ENCODE results near the gene THAP7. TPM values are rescaled to one million over a fixed set of nuclear protein-coding genes. Genes with fewer than 3 reads are reported as not detected.
A peak's percentile ranks its signal among the peaks of the same experiment; 100 is the strongest.

THAP7 gene
- total RNA-seq, 1 experiment from 2014 or later, result 19.3 TPM

- peak; percentile 34; the same call in 1 of the 2 replicates for TF ChIP-seq ZBTB43 (CRISPR knock-in tag; IDR thresholded peaks at IDR 0.05)
- no peak for TF ChIP-seq ATF1 (CRISPR knock-in tag; IDR thresholded peaks at IDR 0.05)
- peak; percentile 92; the same call in 1 of the 2 replicates for TF ChIP-seq FOXP1 (CRISPR knock-in tag; IDR thresholded peaks at IDR 0.05; ENCODE audit: borderline replicate concordance)
- TF ChIP-seq, protein P1, sequence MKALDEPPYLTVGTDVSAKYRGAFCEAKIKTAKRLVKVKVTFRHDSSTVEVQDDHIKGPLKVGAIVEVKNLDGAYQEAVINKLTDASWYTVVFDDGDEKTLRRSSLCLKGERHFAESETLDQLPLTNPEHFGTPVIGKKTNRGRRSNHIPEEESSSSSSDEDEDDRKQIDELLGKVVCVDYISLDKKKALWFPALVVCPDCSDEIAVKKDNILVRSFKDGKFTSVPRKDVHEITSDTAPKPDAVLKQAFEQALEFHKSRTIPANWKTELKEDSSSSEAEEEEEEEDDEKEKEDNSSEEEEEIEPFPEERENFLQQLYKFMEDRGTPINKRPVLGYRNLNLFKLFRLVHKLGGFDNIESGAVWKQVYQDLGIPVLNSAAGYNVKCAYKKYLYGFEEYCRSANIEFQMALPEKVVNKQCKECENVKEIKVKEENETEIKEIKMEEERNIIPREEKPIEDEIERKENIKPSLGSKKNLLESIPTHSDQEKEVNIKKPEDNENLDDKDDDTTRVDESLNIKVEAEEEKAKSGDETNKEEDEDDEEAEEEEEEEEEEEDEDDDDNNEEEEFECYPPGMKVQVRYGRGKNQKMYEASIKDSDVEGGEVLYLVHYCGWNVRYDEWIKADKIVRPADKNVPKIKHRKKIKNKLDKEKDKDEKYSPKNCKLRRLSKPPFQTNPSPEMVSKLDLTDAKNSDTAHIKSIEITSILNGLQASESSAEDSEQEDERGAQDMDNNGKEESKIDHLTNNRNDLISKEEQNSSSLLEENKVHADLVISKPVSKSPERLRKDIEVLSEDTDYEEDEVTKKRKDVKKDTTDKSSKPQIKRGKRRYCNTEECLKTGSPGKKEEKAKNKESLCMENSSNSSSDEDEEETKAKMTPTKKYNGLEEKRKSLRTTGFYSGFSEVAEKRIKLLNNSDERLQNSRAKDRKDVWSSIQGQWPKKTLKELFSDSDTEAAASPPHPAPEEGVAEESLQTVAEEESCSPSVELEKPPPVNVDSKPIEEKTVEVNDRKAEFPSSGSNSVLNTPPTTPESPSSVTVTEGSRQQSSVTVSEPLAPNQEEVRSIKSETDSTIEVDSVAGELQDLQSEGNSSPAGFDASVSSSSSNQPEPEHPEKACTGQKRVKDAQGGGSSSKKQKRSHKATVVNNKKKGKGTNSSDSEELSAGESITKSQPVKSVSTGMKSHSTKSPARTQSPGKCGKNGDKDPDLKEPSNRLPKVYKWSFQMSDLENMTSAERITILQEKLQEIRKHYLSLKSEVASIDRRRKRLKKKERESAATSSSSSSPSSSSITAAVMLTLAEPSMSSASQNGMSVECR (CRISPR knock-in tag; IDR thresholded peaks at IDR 0.05; ENCODE audit: borderline replicate concordance), result peak; percentile 80; the same call in 1 of the 2 replicates
- no peak for TF ChIP-seq ZNF263 (CRISPR knock-in tag; IDR thresholded peaks at IDR 0.05; ENCODE audit: low read depth)
- TF ChIP-seq ATF6 (CRISPR knock-in tag; IDR thresholded peaks at IDR 0.05), result no peak
- TF ChIP-seq, protein P2, sequence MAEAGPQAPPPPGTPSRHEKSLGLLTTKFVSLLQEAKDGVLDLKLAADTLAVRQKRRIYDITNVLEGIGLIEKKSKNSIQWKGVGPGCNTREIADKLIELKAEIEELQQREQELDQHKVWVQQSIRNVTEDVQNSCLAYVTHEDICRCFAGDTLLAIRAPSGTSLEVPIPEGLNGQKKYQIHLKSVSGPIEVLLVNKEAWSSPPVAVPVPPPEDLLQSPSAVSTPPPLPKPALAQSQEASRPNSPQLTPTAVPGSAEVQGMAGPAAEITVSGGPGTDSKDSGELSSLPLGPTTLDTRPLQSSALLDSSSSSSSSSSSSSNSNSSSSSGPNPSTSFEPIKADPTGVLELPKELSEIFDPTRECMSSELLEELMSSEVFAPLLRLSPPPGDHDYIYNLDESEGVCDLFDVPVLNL (CRISPR knock-in tag; IDR thresholded peaks at IDR 0.05; ENCODE audit: borderline replicate concordance, low read depth), result no peak
- no peak for TF ChIP-seq JAZF1 (CRISPR knock-in tag; IDR thresholded peaks at IDR 0.05)
- no peak for TF ChIP-seq ZNF219 (CRISPR knock-in tag; IDR thresholded peaks at IDR 0.05; ENCODE audit: borderline replicate concordance)
Measured at GRCh38 chr22:20981787-20982562, 19.9 kb downstream of the THAP7 start, which contains the start of gene LZTR1 (continued).

DNA sequence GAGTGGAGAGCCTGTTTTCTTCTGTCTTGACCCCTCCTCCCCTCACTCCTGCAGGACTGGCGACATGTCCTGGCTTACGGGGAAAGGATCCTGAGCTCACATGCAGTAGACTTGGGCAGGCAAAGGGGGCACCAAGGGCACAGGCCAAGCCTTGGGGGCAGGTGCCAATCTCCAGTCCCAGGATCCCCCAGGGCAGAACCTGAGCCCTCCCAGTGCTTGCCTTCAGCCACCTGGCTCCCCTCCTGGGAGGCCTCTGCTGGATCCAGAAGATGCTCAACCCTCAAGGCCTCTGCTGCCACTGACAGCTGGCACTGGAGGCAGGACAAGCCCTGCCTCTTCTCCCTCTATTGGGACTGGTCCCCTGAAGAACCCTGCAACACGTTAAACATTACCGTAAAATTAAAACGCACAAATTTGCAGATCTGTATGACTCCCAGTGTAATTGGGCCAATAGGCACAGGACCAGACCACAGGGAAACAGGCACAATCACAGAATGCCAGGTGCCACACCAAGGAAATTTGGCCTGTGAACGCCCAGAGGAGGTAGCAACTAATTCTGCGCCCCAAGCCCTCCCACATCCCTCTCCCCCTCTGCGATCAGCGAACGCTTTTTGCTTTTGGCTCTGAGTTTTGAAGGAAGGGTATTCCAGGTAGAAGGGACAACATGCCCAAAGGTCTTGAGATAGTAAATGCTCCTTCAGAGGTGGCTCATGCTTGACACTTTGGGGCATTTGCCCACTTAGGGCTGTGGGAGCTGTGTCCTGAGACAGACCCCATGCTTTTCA lies 20.8 kb downstream of the THAP7 start:
- peak overlapping the region; percentile 85 for H3K27ac Mint-ChIP-seq
- peaks cover 32% of the 10 kb centered on the region for H3K27me3 Mint-ChIP-seq (ENCODE audit: low read depth)
- CTCF ChIA-PET, result interaction anchor here (1.1 to 2.5 kb wide), 8 partner anchors 10 to 121 kb away, joined by 4 to 35 read pairs (median 11); partner anchors contain the start of gene CRKL
- ATAC-seq (no peak), DNase-seq (ENCODE audit: low spot score) (no peak)
- POLR2A ChIA-PET, result interaction anchor here (1.1 to 1.7 kb wide), 4 partner anchors 25 to 95 kb away, joined by 3 to 7 read pairs (median 4); partner anchors contain the start of gene P2RX6
- H3K4me1 Mint-ChIP-seq, result peaks cover 30% of the 10 kb centered on the region
- peaks cover 19% of the 10 kb centered on the region; the same call in 1 of the 2 replicates for H3K36me3 Mint-ChIP-seq
- peak overlapping the region; percentile 96 for H3K4me3 Mint-ChIP-seq
- peaks cover 12% of the 10 kb centered on the region for H3K9me3 Mint-ChIP-seq
- TF ChIP-seq NR1H2 (CRISPR knock-in tag; IDR thresholded peaks at IDR 0.05), result no peak
- no peak for TF ChIP-seq NR2C2 (CRISPR knock-in tag; IDR thresholded peaks at IDR 0.05)
- TF ChIP-seq ZNF219 (CRISPR knock-in tag; IDR thresholded peaks at IDR 0.05; ENCODE audit: borderline replicate concordance), result no peak
- no peak for TF ChIP-seq SP1 (CRISPR knock-in tag; conservative IDR thresholded peaks at IDR 0.05)
- no peak for TF ChIP-seq FOXK1 (CRISPR knock-in tag; IDR thresholded peaks at IDR 0.05)
- no peak for TF ChIP-seq GRHL2 (CRISPR knock-in tag; IDR thresholded peaks at IDR 0.05; ENCODE audit: insufficient replicate concordance, severe bottlenecking)
- no peak for TF ChIP-seq RORB (CRISPR knock-in tag; IDR thresholded peaks at IDR 0.05)
- no peak for TF ChIP-seq ZNF138 (CRISPR knock-in tag; conservative IDR thresholded peaks at IDR 0.05)
- TF ChIP-seq, protein P3, sequence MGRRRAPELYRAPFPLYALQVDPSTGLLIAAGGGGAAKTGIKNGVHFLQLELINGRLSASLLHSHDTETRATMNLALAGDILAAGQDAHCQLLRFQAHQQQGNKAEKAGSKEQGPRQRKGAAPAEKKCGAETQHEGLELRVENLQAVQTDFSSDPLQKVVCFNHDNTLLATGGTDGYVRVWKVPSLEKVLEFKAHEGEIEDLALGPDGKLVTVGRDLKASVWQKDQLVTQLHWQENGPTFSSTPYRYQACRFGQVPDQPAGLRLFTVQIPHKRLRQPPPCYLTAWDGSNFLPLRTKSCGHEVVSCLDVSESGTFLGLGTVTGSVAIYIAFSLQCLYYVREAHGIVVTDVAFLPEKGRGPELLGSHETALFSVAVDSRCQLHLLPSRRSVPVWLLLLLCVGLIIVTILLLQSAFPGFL (CRISPR knock-in tag; IDR thresholded peaks at IDR 0.05; ENCODE audit: borderline replicate concordance), result no peak
- no peak for TF ChIP-seq IRF2 (CRISPR knock-in tag; IDR thresholded peaks at IDR 0.05; ENCODE audit: borderline replicate concordance, low read depth)
- TF ChIP-seq E2F1 (CRISPR knock-in tag; IDR thresholded peaks at IDR 0.05), result no peak
- TF ChIP-seq SMAD3 (CRISPR knock-in tag; IDR thresholded peaks at IDR 0.05; ENCODE audit: borderline replicate concordance), result no peak
- TF ChIP-seq, protein P4, sequence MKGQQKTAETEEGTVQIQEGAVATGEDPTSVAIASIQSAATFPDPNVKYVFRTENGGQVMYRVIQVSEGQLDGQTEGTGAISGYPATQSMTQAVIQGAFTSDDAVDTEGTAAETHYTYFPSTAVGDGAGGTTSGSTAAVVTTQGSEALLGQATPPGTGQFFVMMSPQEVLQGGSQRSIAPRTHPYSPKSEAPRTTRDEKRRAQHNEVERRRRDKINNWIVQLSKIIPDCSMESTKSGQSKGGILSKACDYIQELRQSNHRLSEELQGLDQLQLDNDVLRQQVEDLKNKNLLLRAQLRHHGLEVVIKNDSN (CRISPR knock-in tag; IDR thresholded peaks at IDR 0.05), result no peak

All from WTC11 (cell line).